DLD1 (cell line): Measurements from ENCODE around the gene CPLX3.

Source experiments
- in situ Hi-C: cut with HindIII; loops from 2 replicates; pipeline ENCODE4 v1.10.0; 2017; ENCODE audit warnings: low sequenced_read_pairs

Gene CPLX3

DNA sequence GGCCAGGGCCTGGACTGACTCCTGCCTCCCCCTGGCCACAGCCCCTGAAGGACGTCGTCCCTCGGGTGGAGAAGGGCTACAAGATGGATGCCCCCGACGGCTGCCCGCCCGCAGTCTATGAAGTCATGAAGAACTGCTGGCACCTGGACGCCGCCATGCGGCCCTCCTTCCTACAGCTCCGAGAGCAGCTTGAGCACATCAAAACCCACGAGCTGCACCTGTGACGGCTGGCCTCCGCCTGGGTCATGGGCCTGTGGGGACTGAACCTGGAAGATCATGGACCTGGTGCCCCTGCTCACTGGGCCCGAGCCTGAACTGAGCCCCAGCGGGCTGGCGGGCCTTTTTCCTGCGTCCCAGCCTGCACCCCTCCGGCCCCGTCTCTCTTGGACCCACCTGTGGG is 24.1 kb upstream of the CPLX3 start:
- in situ Hi-C loops: no loop called here

DNA sequence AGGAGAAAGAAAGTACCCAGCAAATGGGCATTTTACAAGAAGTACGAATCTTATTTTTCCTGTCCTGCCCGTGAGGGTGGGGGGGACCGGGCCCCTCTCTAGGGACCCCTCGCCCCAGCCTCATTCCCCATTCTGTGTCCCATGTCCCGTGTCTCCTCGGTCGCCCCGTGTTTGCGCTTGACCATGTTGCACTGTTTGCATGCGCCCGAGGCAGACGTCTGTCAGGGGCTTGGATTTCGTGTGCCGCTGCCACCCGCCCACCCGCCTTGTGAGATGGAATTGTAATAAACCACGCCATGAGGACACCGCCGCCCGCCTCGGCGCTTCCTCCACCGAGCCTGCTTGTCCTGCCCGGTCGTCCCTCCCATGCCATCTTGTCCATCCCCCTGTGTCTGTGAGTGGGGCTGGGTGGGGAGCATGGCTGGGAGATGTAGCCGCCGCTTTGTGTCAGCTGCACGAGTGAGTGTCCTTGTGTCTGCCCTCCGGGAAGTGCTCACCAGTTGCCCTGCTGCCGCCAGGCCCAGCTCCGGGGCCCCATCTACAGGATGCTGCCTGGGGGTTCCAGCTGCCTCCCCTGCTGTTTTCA is 23.5 kb upstream of the CPLX3 start:
- in situ Hi-C loops: no loop called here

DNA sequence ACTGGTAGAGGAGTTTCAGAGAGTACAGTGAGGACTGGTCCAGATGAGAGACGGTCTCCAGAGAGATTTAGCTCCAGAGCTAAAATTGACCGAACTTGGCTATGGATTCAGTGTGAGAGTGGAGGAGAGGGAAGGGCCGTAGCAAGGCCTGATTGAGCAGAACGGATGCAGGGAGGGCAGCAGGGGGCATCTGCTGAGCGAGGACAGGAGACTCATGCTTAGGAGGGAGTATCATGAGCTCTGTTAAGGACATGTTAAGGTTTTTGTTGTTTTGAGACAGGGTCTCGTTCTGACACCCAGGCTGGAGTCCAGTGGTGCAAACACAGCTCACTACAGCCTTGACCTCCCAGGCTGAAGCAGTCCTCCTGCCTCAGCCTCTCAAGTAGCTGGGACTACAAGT is 21.5 kb upstream of the CPLX3 start:
- in situ Hi-C loops: no loop called here

DNA sequence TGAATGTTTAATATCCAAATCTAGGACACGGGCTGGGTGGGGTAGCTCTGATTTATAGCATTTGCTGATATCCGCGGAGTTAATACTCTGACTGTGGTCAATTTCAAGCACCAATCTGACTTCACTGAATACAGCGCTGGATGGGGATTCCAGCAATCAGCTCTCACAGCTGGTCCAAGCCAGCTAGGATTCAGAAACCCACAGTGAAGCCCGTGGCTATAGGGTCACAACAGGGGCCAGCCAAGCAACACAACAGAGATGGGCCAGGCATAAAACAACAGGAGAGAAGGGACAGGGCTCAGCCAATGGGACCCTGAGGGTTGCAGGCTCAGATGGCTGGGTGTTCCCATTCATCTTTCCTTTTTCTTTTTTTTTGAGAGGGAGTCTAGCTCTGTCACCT is 19.1 kb upstream of the CPLX3 start:
- in situ Hi-C loops: no loop called here

DNA sequence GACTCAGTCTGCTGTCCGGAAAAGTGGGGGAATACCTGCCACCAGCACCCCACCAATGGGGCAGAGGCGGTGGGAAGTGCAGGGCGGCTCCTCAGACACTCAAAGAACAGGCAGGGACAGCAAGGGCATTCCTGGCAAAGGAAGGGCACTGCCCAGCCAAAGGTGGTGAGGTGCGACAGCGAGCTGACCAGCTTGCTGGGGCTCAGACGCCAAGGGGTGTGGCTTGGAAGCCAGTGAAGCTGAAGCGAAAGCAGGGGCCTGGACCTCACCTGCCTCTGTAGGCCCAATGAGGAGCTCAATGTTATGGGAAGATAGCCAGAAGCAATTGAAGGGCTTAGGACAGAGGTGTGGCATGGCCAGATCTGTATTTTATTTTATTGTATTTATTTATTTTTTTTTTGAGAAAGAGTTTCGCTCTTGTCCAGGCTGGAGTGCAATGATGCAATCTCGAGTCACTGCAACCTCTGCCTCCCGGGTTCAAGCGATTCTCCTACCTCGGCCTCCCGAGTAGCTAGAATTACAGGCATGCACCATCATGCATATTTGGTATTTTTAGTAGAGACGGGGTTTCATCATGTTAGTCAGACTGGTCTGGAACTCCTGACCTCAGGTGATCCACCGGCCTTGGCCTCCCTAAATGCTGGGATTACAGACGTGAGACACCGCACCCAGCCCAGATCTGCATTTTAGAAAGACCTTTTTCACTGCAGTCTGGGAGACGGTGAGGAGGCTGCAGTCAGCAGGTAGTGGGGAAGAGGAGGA is 18.2 kb upstream of the CPLX3 start:
- in situ Hi-C loops: no loop called here

DNA sequence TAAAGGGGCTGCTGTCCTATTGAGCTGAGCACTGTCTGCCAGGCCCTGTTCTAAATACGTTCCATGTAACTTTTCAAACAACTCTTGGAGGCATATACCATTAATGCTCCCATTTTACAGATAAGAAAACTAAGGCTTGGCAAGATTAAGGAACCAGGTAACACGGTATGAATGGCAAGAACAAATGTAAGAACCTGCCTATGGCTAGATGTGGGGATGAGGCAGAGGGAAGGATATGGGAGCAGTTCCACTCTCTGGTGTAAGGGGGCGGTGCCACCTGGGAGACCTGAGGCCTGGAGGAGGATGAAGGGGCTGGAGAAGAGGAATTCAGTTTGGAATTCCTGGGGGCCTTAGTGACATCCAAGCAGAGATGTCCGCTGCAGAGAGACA is 17.6 kb upstream of the CPLX3 start:
- in situ Hi-C loops: no loop called here

DNA sequence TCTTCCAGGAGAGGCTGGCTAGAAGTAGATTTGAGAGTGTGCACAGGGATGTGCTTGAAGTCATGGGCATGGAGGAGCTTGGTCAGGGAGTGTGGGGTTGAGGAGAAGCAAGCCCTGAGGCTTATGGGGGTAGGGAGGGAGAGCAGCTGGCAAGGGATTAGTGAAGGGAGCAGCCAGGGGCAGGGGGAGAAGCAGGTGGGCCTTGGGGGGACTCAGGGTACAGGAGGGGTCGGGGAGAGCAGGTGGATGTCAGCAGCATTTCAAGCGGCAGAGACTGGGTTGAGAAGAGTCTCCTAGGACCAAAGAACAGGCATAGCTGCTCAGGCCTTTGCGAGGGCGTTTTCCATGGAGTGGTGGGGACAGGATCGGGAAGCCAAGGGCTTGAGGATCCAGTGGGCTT is 17.2 kb upstream of the CPLX3 start:
- in situ Hi-C loops: no loop called here

DNA sequence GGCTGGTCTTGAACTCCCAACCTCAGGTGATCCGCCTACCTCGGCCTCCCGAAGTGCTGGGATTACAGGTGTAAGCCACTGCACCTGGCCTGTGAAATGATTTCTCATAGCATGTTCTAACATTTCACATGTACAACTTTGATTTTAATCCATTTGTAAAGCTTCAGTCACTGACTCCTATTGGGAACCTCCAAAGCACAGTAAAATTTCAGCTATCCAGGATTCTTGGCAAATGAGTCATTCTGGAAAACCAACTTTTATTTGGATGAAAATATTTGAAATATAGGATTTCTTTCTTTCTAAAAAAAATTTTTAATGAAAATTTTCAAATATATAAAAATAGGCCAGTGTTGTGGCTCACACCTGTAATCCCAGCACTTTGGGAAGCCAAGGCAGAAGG is 16.5 kb upstream of the CPLX3 start:
- in situ Hi-C loops: loop anchor here (10.0 kb wide), 2 partner anchors 55 to 95 kb away; partner anchors contain the start of gene FAM219B

DNA sequence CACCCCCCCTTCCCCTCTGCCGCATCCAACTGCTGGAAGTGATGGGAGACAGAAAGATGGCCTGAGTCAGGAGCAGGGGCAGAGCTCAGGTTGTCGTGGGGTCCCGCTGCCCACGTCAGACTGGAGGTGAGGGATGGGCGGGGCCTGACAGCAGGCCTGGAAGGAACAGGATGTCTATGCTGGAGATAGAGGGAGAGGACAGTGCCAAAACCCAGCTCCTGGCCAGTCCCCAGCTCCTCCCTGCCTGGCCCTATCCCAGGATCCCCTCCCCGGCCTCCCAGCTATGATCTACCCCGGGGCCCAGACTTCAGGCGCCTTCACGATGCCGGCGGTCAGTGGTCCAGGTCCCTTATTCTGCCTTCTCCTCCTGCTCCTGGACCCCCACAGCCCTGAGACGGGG is 13.9 kb upstream of the CPLX3 start, which contains the start of gene LMAN1L:
LMAN1L (plus strand) TSS at position 303 of the 400 bp plus-strand sequence; CDS start at position 323, 20 bp downstream.
- in situ Hi-C loops: loop anchor here (10.0 kb wide), 2 partner anchors 58 to 92 kb away; partner anchors contain the start of gene FAM219B

DNA sequence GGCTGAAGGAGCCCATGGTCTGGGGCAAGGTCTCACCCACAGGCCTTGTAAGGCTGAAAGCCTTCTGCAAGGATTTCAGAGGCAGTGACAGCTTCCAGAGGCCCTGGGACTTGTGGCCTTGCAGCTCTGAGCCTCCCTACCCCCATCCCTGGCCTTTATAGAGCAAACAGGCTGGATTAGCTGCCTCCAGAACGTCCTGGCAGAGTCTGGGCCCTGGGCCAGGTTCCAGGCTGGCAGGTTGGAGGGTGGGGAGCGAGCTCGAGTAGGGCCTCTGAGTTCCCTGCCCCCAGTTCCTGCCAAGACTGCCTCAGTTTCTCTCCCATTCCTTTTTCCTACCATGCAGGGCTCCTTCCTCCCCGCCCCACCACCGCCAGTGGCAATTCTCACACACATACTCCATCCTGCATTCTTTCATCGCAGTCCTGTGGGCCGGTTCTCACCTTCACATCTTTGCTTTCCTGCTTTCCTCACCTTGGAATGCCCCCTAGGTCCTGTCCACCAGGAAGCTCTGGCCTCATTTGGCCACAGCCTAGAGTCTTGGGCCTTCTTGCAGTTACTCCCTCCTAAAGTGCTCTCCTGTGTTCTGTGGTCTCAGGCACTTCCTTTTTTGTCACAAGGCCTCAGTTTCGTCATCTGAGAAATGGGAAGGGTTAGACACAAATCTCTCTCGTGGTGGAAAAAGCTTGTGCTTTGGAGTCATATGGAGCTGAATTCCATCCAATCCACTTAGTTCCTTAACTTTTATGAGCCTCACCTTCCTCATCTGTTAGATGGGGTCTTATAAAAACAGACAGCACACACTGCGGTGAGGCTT is 11.1 kb upstream of the CPLX3 start:
- in situ Hi-C loops: loop anchor here (10.0 kb wide), 2 partner anchors 61 to 89 kb away; partner anchors contain the start of gene FAM219B

DNA sequence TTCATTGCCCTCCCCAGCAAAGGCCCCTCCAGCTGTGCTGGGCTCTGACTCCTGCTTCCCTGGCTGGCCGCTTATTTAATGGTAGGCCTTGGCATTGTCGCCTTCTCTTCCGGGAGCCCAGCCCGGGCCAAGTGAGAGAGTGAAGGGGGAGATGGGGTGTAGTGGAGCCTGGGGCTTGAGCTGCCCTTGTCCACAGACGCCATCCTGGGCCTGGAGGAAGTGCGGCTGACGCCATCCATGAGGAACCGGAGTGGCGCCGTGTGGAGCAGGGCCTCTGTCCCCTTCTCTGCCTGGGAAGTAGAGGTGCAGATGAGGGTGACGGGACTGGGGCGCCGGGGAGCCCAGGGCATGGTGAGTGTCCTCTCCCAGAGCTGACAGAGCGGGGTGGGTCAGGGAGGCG is 10.5 kb upstream of the CPLX3 start:
- in situ Hi-C loops: loop anchor here (10.0 kb wide), 2 partner anchors 61 to 89 kb away; partner anchors contain the start of gene FAM219B

DNA sequence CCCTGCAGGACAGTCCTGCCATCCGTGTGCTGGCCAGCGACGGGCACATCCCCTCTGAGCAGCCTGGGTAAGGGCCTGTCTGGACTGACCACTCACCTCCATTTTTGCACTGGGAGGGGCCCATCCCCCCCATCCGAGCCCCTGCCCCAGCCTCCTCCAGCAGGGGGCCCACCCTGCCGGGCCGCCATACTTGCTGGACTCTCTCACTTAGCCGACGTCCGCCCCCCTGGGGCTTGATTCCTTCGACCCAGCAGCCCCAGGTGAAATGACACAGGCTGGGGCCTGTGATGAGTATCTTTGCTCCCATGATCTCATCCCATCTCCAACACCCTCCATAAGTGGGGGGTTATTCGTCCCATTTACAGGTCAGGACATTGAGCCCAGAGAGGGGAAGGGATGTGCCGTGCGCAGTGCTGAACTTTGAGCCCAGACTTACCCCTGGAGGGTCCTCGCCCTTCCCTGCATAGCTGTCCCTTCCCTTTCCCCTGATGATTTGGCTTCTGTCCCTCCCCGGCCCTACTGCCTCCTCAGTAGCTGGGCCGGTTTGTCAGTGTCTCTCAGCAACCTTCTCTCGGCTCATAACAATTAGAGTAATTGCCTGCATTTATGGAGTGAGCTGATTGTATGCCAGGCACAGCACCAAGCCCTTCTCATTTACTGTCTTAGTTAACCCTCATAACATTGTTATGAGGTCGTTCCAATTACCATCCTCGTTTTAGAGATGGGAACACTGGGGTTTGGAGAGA is 9.6 kb upstream of the CPLX3 start:
- in situ Hi-C loops: loop anchor here (10.0 kb wide), 2 partner anchors 62 to 88 kb away; partner anchors contain the start of gene FAM219B

DNA sequence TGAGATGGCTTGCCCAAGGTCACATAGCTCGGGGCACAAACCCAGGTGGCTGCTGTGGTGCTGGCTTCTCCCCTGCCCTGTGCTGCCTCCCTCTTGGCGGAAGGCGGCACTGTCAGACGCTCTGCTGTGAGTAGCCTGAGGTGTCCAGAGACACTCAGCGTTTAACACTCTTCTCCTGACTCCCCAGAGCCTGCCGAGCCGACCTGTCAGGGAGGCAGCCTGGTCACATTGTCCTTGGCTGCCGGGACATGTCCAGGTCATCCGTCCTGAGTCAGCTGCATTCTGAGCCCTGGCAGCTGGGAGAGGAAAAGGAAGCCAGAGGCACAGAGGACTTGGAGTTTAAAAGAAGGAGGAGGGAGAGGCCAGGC is 9.1 kb upstream of the CPLX3 start:
- in situ Hi-C loops: loop anchor here (10.0 kb wide), 2 partner anchors 63 to 87 kb away; partner anchors contain the start of gene FAM219B

DNA sequence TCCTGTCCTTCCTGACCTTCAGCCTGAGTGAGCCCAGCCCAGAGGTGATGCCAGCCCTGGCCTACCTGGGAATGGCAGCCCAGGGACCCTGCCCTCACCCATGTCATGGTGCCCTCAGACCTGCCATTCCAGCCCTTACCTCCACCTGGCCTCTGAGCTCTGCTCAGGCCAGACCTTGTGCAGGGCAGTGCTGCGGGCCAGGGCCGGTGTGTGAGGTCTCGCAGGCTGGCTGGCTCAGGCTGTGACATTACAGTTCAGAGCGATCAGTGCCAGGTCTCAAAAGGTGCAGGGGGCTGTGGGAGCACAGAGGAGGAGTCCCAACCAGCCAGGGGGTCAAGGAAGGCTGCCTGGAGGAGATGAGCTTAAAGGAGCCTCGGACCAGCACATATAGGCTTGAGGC is 6.4 kb upstream of the CPLX3 start:
- in situ Hi-C loops: no loop called here

DNA sequence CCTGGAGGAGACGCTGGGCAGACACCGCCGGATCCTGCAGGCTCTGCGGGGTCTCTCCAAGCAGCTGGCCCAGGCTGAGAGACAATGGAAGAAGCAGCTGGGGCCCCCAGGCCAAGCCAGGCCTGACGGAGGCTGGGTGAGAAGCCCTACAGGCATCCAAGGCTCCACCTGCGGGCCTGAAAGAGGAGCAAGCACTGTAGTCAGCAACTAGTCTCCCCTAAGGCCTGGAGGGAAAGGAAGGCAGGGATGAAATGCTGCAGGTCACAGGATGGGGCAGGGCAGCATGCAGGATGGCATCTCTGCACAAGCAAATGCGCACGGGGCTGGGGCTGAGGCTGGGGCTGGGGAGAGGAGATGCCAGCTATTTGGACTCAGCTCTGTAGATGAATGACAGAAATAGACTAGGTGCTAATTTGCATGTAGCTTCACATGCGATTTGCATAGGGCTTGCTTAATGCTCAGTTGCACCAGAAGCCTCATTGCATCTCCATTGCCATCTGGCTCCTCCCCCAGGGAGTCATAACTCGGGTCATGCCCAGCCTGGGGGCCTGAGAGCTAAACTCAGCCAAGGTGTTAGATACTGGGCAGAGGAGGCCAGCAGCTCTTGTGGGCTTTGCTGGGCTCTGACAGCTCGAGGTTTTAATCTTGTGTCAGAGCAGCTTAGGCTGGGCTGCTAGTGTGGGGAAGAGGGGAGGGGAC is 5.2 kb upstream of the CPLX3 start:
- in situ Hi-C loops: no loop called here

DNA sequence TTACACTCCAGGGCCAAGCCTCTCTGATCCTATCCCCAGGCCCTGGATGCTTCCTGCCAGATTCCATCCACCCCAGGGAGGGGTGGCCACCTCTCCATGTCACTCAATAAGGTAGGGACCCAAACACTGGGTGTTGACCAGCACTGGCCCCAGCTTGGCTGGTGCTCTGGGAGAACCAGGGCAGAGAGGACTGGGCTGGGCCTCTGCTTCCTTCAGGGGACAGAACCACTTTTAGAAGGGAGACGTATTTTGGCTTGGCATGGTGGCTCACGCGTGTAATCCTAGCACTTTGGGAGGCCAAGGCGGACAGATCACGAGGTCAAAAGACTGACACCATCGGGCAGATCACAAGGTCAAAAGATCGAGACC is 4.7 kb upstream of the CPLX3 start:
- in situ Hi-C loops: no loop called here

DNA sequence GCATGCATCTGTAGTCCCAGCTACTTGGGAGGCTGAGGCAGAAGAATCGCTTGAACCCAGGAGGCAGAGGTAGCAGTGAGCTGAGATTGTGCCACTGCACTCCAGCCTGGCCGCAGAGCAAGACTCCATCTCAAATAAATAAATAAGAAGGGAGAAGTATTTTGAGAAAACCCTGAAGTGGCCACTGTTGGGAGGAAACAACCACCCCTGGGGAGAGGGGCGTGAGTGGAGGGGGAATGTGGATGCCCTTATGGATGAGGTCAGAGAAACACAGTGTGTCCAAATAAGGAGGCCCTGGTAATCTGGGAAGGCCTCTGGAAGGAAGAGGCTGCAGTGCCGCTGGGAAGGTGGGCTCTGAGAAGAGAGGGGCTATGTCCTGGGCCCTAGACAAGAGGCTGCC is 4.2 kb upstream of the CPLX3 start:
- in situ Hi-C loops: no loop called here

DNA sequence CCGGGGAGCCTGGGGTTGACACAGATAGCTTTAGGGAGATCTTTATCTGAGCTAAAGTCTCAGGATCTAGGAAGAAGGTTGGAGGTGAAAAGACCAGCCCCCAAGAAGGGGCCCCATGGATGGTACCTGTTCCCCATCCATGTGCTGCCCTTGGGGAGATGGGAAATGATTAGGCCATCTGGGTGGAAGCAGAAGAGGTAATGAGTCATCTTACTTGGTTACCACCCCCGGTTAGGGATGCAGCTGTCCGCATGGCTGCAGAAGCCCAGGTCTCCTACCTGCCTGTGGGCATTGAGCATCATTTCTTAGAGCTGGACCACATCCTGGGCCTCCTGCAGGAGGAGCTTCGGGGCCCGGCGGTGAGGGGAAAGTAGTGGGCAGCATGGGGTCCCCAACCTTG is 3.1 kb upstream of the CPLX3 start:
- in situ Hi-C loops: no loop called here

DNA sequence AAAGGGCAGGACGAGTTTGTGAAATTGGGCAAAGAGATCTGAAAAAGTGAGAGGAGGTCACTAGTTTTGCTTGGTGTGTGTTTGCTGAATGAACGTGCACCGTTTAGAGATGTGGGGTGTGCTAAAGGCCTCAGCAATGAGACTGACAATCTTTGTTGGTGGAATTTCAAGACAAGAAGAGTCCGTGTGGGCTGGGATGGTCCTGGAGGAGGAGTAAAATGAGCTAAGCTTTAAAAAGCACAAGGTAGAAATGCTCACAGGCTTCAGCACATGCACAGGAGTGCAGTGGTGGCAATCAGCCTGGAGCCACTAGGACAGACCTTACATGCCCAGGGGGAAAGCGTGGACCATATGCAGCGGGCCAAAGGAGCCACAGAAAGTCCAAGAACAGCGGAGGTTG is 1.5 kb upstream of the CPLX3 start:
- in situ Hi-C loops: no loop called here

DNA sequence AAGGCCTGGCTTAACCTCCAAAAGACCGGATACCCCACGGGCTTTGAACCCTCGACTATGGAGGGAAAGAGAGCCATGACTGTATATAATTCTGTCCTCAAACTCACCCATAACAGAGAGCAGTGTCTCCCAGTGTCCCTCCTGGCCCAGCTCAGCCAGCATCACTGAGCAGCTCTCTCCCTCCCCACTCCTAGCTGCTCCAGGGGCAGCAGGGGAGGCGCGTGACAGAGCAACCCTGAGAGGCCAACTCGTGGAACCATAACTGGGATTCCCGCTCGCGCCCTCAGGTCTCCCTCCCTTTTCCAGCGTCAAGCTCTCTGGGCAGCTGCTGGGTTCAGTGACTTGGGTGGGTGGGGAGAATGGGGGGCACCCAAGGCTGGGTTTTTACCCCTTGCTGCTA is 561 bp upstream of the CPLX3 start:
- in situ Hi-C loops: no loop called here
